ENCODE results near the gene LYSMD2. TPM values are rescaled to one million over a fixed set of nuclear protein-coding genes. Genes with fewer than 3 reads are reported as not detected.

The LYSMD2 gene
- total and polyA plus RNA-seq, 9 of the 15 experiments (the other 6 are each of a cell fraction or from before 2014, with no cell fraction given): 4.3 to 30.3 (median 9.8) TPM

DNA sequence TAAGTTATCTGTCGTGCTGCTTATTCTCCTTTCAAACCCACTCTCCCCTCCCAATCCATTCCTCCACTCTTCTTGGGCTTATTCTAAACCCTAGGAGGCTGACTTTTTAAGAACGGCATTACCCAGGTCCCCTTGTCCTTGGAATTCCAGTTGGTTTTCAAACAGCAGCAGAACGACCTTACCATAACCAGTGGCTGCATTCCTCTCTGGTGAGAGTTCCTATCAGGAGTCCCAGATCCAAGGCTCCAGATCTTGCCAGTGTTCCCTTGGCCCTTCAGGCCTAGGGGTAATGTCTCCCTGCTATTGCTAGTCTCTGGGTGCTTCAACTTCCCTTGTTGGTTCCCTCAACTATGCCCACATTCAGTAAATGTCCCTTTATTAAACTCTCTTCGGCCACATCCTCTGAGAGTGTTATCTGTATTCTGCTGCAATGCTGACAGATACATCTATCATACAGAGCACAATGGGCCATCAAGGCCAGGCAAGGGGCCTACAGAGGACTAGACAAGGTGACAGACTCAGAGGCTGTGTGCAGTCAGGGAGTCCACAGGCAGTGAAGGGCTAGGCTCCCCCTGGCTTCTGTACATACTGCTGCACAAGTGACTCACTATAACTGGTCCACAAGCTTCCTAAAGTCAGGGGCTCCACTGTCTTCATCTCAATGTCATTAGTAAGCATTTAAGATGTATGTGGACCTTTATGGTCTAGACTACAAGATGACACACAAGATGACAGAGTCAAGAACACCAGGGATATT is 10.1 kb downstream of the LYSMD2 start (continued):
- TF ChIP-seq ZNF318 (IDR thresholded peaks at IDR 0.05; ENCODE audit: borderline replicate concordance in 1 of 2, low read depth in 1 of 2) (no peak), NCOA2 (IDR thresholded peaks at IDR 0.05; ENCODE audit: partially characterized antibody in 2 of 2) (no peak), TAF15 (IDR thresholded peaks at IDR 0.05; ENCODE audit: low read depth, low read length) (no peak)

Data from K562 (cell line).